22Rv1 (cell line): ENCODE data around the gene PNPO.

Experiments
- H3K27ac ChIP-seq: fragments of 450-650 bp; 2 replicates; pipeline ENCODE4 v1.5.1; 2017
- CTCF ChIP-seq: fragments of 450-650 bp; IDR thresholded peaks from 2 replicates; pipeline ENCODE4 v1.5.1; 2017; ENCODE audit warnings: mild to moderate bottlenecking
- ZFX ChIP-seq: fragments of 450-650 bp; IDR thresholded peaks from 2 replicates; pipeline ENCODE4 v1.6.1; 2017; ENCODE audit warnings: antibody characterized with exemption, borderline replicate concordance

PNPO gene

GRCh38 chr17:47941246-47942095, at the start of gene PNPO:
PNPO (plus strand) TSS chr17:47941571; CDS start chr17:47941676, 105 bp downstream.
- TF ChIP-seq ZFX, result no peak
- TF ChIP-seq CTCF, result no peak
- H3K27ac ChIP-seq, result peak within 1 kb of the TSS; percentile 80

- H3K27ac ChIP-seq, result peak overlapping the region; percentile 84
- no peak for TF ChIP-seq CTCF
- no peak for TF ChIP-seq ZFX
Observed at GRCh38 chr17:47894498-47895346, 46.6 kb upstream of the PNPO start.

- TF ChIP-seq CTCF (no peak), ZFX (no peak)
- H3K27ac ChIP-seq, result peak overlapping the region; percentile 84
Observed at GRCh38 chr17:47895347-47895855, 46.0 kb upstream of the PNPO start.

GRCh38 chr17:47895856-47896671, 45.3 kb upstream of the PNPO start, which contains the start of gene SP2:
SP2 (plus strand) TSS chr17:47896236; CDS start chr17:47896287, 51 bp downstream.
- H3K27ac ChIP-seq, result peak within 1 kb of the TSS; percentile 84
- TF ChIP-seq CTCF, result no peak
- TF ChIP-seq ZFX, result no peak

GRCh38 chr17:47896672-47897490, 44.5 kb upstream of the PNPO start:
- peak overlapping the region; percentile 84 for H3K27ac ChIP-seq
- TF ChIP-seq CTCF (no peak), ZFX (no peak)

GRCh38 chr17:47897561-47897960, 43.8 kb upstream of the PNPO start:
- H3K27ac ChIP-seq, result no peak overlapping the region; the same call in 1 of the 2 replicates

More at GRCh38 chr17:47897561-47897960, 43.8 kb upstream of the PNPO start:
- no peak for TF ChIP-seq ZFX
- no peak for TF ChIP-seq CTCF
